ENCODE measurements around the gene TMEM127.
"Not testable (repeated sequence)": the region's sequence is repeated elsewhere in the genome, so short reads cannot be mapped to it uniquely, and the experiment has no call there.

- not testable (repeated sequence) for TF ChIP-seq POLR2A (IDR thresholded peaks at IDR 0.05; ENCODE audit: low read length); GATA1 (IDR thresholded peaks at IDR 0.05; ENCODE audit: low read depth, low read length)
These were observed 45.8 kb downstream of the TMEM127 start for GRCh38 chr2:96219959-96220358.

Data from erythroblast (primary cell).